H1 (cell line): ENCODE results near the gene DCHS1. TPM values are rescaled to one million over a fixed set of nuclear protein-coding genes. Genes with fewer than 3 reads are reported as not detected.
A peak's percentile ranks its signal among the peaks of the same experiment; 100 is the strongest.

Experiments
- CTCF ChIA-PET: fragments of 300-600 bp; sonication (Branson Sonifier 250); formaldehyde crosslinking; loops from one replicate; lab custom pipeline; 2021; ENCODE audit not compliant: partially characterized antibody; lab: Charles Lee
- POLR2A ChIA-PET: fragments of 300-600 bp; sonication (Branson Sonifier 250); formaldehyde crosslinking; loops from one replicate; lab custom pipeline; 2021; ENCODE audit warnings: inconsistent platforms; ENCODE audit not compliant: partially characterized antibody; lab: Charles Lee
- DNase-seq, 2 experiments: peaks; one replicate each; pipeline versions ENCODE4 v3.0.0 to v3.0.0-alpha.2; 2010 to 2022; ENCODE audit warnings: low spot score in 2 of 2, low read depth in 1 of 2, mixed read lengths in 1 of 2
- FAIRE-seq: peaks from 2 replicates; lab custom pipeline; 2011; peaks lifted over from hg19 to GRCh38; lab: Jason Lieb, UNC
- H2AFZ ChIP-seq: 2 replicates; pipeline ENCODE4 v1.8.1; 2012; ENCODE audit warnings: low read length, inconsistent platforms
- H2AK5ac ChIP-seq: 2 replicates; pipeline ENCODE4 v1.6.1; 2013; ENCODE audit warnings: low read depth, low read length
- H2BK120ac ChIP-seq: replicated peaks from 2 replicates; pipeline ENCODE3; 2013; ENCODE audit warnings: low read depth, low read length, inconsistent platforms
- H2BK12ac ChIP-seq: 2 replicates; pipeline ENCODE4 v1.6.1; 2013; ENCODE audit warnings: low read depth, low read length
- H2BK15ac ChIP-seq: 2 replicates; pipeline ENCODE4 v1.6.1; 2013; ENCODE audit warnings: low read length
- H2BK20ac ChIP-seq: 2 replicates; pipeline ENCODE4 v1.6.1; 2013; ENCODE audit warnings: low read length
- H2BK5ac ChIP-seq: 2 replicates; pipeline ENCODE4 v1.6.1; 2013; ENCODE audit warnings: low read depth, low read length
- H3K14ac ChIP-seq: 2 replicates; pipeline ENCODE4 v1.6.1; 2013; ENCODE audit warnings: inconsistent platforms; ENCODE audit not compliant: insufficient read length
- H3K18ac ChIP-seq: 2 replicates; pipeline ENCODE4 v1.6.1; 2013; ENCODE audit warnings: low read length; ENCODE audit errors: extremely low read depth
- H3K23ac ChIP-seq: 2 replicates; pipeline ENCODE4 v1.6.1; 2013; ENCODE audit warnings: inconsistent platforms; ENCODE audit not compliant: insufficient read length
- H3K23me2 ChIP-seq: 2 replicates; pipeline ENCODE4 v1.6.1; 2013; ENCODE audit warnings: low read depth, low read length
- H3K27ac ChIP-seq: 2 replicates; pipeline ENCODE4 v1.6.1; 2011; ENCODE audit warnings: low read depth, low read length, inconsistent platforms
- H3K27me3 ChIP-seq, 4 experiments: replicated peaks in 1 of 4; 1 replicate in 1 of 4; 2 replicates in 3 of 4; pipeline versions ENCODE4 v1.6.1 to v1.8.1; 2011 to 2013; ENCODE audit warnings: low read length in 3 of 4, mild to moderate bottlenecking in 3 of 4, inconsistent platforms in 2 of 4, mixed read lengths in 2 of 4, moderate library complexity in 1 of 4; ENCODE audit not compliant: control insufficient read depth in 3 of 4, insufficient read depth in 3 of 4; ENCODE audit errors: extremely low read depth in 1 of 4
- H3K36me3 ChIP-seq, 4 experiments: 2 replicates each; pipeline versions ENCODE4 v1.6.1 to v1.8.1; 2011 to 2013; ENCODE audit warnings: mild to moderate bottlenecking in 4 of 4, low read length in 3 of 4, moderate library complexity in 2 of 4, control low read depth in 1 of 4, inconsistent platforms in 1 of 4; ENCODE audit not compliant: insufficient read depth in 4 of 4, control insufficient read depth in 2 of 4
- H3K4ac ChIP-seq: replicated peaks from 2 replicates; pipeline ENCODE3; 2013; ENCODE audit warnings: low read length, low read depth, mixed read lengths, inconsistent platforms; ENCODE audit not compliant: insufficient read length
- H3K4me1 ChIP-seq, 4 experiments: replicated peaks in 1 of 4; 1 replicate in 1 of 4; 2 replicates in 3 of 4; pipeline versions ENCODE4 v1.6.1 to v1.8.1; 2011 to 2013; ENCODE audit warnings: low read length in 3 of 4, inconsistent platforms in 2 of 4, mixed read lengths in 1 of 4; ENCODE audit not compliant: insufficient read depth in 4 of 4, control insufficient read depth in 3 of 4
- H3K4me2 ChIP-seq, 2 experiments: 2 replicates each; pipeline versions ENCODE4 v1.6.1 to v1.8.1; 2011 to 2013; ENCODE audit warnings: low read depth in 2 of 2, low read length in 2 of 2, control low read depth in 1 of 2, inconsistent platforms in 1 of 2, mild to moderate bottlenecking in 1 of 2; ENCODE audit not compliant: insufficient read depth in 1 of 2
- H3K4me3 ChIP-seq, 4 experiments: fragments of 200-600, 300-600 bp in 1 of 4; sonication (generic), shearing (Covaris generic), sonication (Bioruptor Twin) in 1 of 4; 2 replicates each; pipeline versions ENCODE4 v1.5.1 to v1.8.1; 2011 to 2016; ENCODE audit warnings: low read length in 4 of 4, low read depth in 3 of 4, control low read depth in 2 of 4, inconsistent platforms in 2 of 4, mild to moderate bottlenecking in 2 of 4, mixed read lengths in 1 of 4, moderate library complexity in 1 of 4; ENCODE audit not compliant: insufficient read depth in 2 of 4; ENCODE audit errors: extremely low read depth in 1 of 4
- H3K56ac ChIP-seq: replicated peaks from 2 replicates; pipeline ENCODE3; 2013; ENCODE audit warnings: low read depth, mild to moderate bottlenecking, mixed read lengths, low read length, inconsistent platforms; ENCODE audit not compliant: insufficient read length
- H3K79me1 ChIP-seq: 2 replicates; pipeline ENCODE4 v1.6.1; 2013; ENCODE audit warnings: low read depth, low read length, control low read depth
- H3K79me2 ChIP-seq, 2 experiments: 2 replicates each; pipeline versions ENCODE4 v1.6.1 to v1.8.1; 2012 to 2013; ENCODE audit warnings: low read length in 2 of 2, mild to moderate bottlenecking in 2 of 2, inconsistent platforms in 1 of 2; ENCODE audit not compliant: insufficient read depth in 2 of 2, control insufficient read depth in 1 of 2
- H3K9ac ChIP-seq, 4 experiments: replicated peaks in 1 of 4; 1 replicate in 1 of 4; 2 replicates in 3 of 4; pipeline versions ENCODE4 v1.6.1 to v1.8.1; 2011 to 2013; ENCODE audit warnings: low read depth in 3 of 4, low read length in 3 of 4, control low read depth in 2 of 4, mild to moderate bottlenecking in 2 of 4, moderate library complexity in 2 of 4, inconsistent platforms in 1 of 4; ENCODE audit errors: extremely low read depth in 1 of 4
- H3K9me3 ChIP-seq, 2 experiments: 2 replicates each; pipeline versions ENCODE4 v1.6.1 to v1.8.1; 2012 to 2013; ENCODE audit warnings: mild to moderate bottlenecking in 2 of 2, moderate library complexity in 2 of 2, control low read depth in 1 of 2, inconsistent platforms in 1 of 2, low read depth in 1 of 2, low read length in 1 of 2, mixed read lengths in 1 of 2; ENCODE audit not compliant: insufficient read depth in 2 of 2
- H4K20me1 ChIP-seq, 2 experiments: replicated peaks in 1 of 2; 2 replicates each; pipeline versions ENCODE3 to v1.8.1; 2011 to 2013; ENCODE audit warnings: inconsistent platforms in 2 of 2, low read length in 2 of 2, mild to moderate bottlenecking in 1 of 2; ENCODE audit not compliant: insufficient read depth in 2 of 2, control insufficient read depth in 1 of 2
- H4K5ac ChIP-seq: 2 replicates; pipeline ENCODE4 v1.6.1; 2013; ENCODE audit warnings: low read length, low read depth, mixed read lengths, inconsistent platforms; ENCODE audit not compliant: insufficient read length
- H4K8ac ChIP-seq: 2 replicates; pipeline ENCODE4 v1.8.0; 2013; ENCODE audit warnings: mild to moderate bottlenecking, moderate library complexity, low read length, inconsistent platforms; ENCODE audit not compliant: insufficient read depth; ENCODE audit errors: extremely low read depth
- H4K91ac ChIP-seq: replicated peaks from 2 replicates; pipeline ENCODE3; 2013; ENCODE audit warnings: low read length, mixed read lengths, inconsistent platforms; ENCODE audit not compliant: insufficient read length
- ASH2L ChIP-seq: fragments of 200-600, 300-600 bp; sonication (generic); IDR thresholded peaks from one replicate; pipeline ENCODE4 v1.7.1; 2017; ENCODE audit warnings: low read length
- CHD1 ChIP-seq: IDR thresholded peaks from 2 replicates; pipeline ENCODE4 v1.6.1; 2012; ENCODE audit warnings: low read depth, low read length, improper control_type of control experiment
- CHD2 ChIP-seq: IDR thresholded peaks from 2 replicates; pipeline ENCODE4 v1.6.1; 2012; ENCODE audit warnings: low read length, improper control_type of control experiment
- FOSL1 ChIP-seq: IDR thresholded peaks from 2 replicates; pipeline ENCODE4 v1.6.1; 2011; ENCODE audit warnings: mild to moderate bottlenecking, low read depth, low read length, moderate library complexity; ENCODE audit not compliant: insufficient read depth
- MAX ChIP-seq: IDR thresholded peaks from 2 replicates; pipeline ENCODE4 v1.6.1; 2012; ENCODE audit warnings: inconsistent platforms
- SAP30 ChIP-seq: fragments of 300-600 bp; sonication (generic); IDR thresholded peaks from 2 replicates; pipeline ENCODE4 v1.7.1; 2012; ENCODE audit warnings: low read length, moderate library complexity, mild to moderate bottlenecking, inconsistent platforms; ENCODE audit not compliant: insufficient read depth, insufficient replicate concordance
- TAF7 ChIP-seq: optimal IDR thresholded peaks from 2 replicates; pipeline ENCODE3; 2011; ENCODE audit warnings: low read depth, mild to moderate bottlenecking, inconsistent platforms, low read length, moderate library complexity, borderline replicate concordance
- WGBS, 2 experiments: shearing (Covaris generic) in 1 of 2; methylation state at CpG; one replicate each; pipeline versions ENCODE4 v1.1.6 to v1.1.7; 2013 to 2015; ENCODE audit warnings: low lambda C conversion rate in 2 of 2, mixed read lengths in 2 of 2, inconsistent platforms in 1 of 2, low coverage in 1 of 2, missing lambda C conversion rate in 1 of 2; ENCODE audit not compliant: insufficient replicate concordance in 2 of 2, insufficient coverage in 1 of 2, insufficient read length in 1 of 2; ENCODE audit errors: extremely low coverage in 1 of 2, missing lambda C conversion rate in 1 of 2; 5-methylcytosine and 5-hydroxymethylcytosine counted together
- polyA plus RNA-seq, 7 experiments: library from polyadenylated mRNA; depleted of rRNA in 3 of 7; stranded (reverse) in 5 of 7; unstranded in 2 of 7; fragments of >200 nt in 5 of 7; fragments of 200-250 nt in 2 of 7; gene quantifications; 1 replicate in 5 of 7; 2 replicates in 1 of 7; 4 replicates in 1 of 7; pipeline versions ENCODE4 v1.2.1 to v1.2.3, GENCODE V29; 2011 to 2013; ENCODE audit warnings: missing spikeins in 2 of 7, mixed read lengths in 2 of 7
- total RNA-seq: library from RNA; stranded (reverse); fragmentation: NEBNext Ultra II Directional; extraction: Animal tissue kit (Norgen Biotek cat#: 25700); gene quantifications from 2 replicates; pipeline ENCODE4 v1.2.1, GENCODE V29; 2021

The DCHS1 gene
- total and polyA plus RNA-seq, 2 of the 8 experiments (the other 6 are each of a cell fraction or from before 2014, with no cell fraction given): 8.2 to 10.5 TPM

DNA sequence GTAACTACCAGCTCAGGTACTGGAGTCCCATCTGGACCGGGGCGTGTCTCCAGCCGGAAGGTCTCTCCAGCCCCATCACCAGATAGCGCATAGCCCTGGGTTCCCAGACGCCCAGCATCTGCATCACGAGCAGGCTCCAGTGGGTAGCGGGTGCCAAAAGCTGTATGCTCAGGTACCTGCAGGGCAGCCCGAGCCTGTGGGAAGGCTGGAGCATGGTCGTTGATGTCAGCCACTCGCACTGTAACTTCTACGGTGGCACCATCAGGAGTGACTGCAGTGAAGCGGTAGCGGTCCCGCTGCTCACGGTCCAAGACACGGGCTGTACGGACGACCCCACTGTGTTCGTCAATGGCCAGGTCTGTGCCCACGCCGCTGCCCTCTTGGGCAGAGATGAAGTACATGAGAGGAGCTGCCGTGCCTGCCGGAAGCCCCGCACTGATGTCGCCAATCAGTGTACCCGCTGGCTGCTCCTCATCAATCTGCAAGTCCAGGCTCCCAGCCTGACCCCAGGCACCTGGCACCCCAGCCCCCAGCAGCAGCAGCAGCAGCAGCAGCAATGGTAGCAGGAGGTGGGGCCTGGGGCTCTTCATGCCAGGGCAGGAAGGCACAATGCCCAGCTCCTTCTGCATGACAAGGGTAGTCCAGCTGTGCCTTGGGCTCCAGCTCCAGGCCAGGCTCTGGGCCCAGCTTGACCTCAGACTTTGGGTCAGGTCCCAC is 14.5 kb downstream of the DCHS1 start:
- no peak overlapping the region for H2BK20ac ChIP-seq
- H4K20me1 ChIP-seq: peaks cover 0 to 2% of the 10 kb centered on the region in 2 experiments
- TF ChIP-seq MAX (no peak), TAF7 (no peak), CHD2 (no peak), CHD1 (no peak), FOSL1 (no peak), SAP30 (no peak), ASH2L (no peak)
- 94% methylated on average over 26 of the region's 26 CpGs; no CpG with 5 or more reads in 1 of the 2 experiments for WGBS, 2 experiments
- H3K4ac ChIP-seq: no peak overlapping the region
- no peak overlapping the region for H3K56ac ChIP-seq
- no peak overlapping the region for H2BK5ac ChIP-seq
- no peaks in the 10 kb centered on the region; a peak in 1 of 8 replicates for H3K36me3 ChIP-seq
- no peak overlapping the region for H3K4me2 ChIP-seq
- no peak overlapping the region for H3K27ac ChIP-seq
- no peak overlapping the region for H3K9ac ChIP-seq
- H2AFZ ChIP-seq: no peak overlapping the region
- no peaks in the 10 kb centered on the region for H3K79me1 ChIP-seq
- no peak overlapping the region for H2BK120ac ChIP-seq
- H3K4me3 ChIP-seq: no peak overlapping the region
- no peak for DNase-seq
- no peaks in the 10 kb centered on the region for H3K4me1 ChIP-seq
- H4K8ac ChIP-seq: peak overlapping the region; percentile 30; the same call in 1 of the 2 replicates
- H2BK15ac ChIP-seq: no peak overlapping the region
- H3K23me2 ChIP-seq: no peaks in the 10 kb centered on the region
- H4K91ac ChIP-seq: no peak overlapping the region
- no peaks in the 10 kb centered on the region for H3K79me2 ChIP-seq
- no peak overlapping the region for H3K23ac ChIP-seq
- no peak for FAIRE-seq
- H2AK5ac ChIP-seq: no peak overlapping the region
- H3K9me3 ChIP-seq: no peaks in the 10 kb centered on the region
- no peak overlapping the region for H3K14ac ChIP-seq
- no peak overlapping the region for H2BK12ac ChIP-seq
- H3K18ac ChIP-seq: no peak overlapping the region
- POLR2A ChIA-PET: interaction anchor here (0.6 kb wide), 1 partner anchor 145 kb away, joined by 3 read pairs; no protein-coding TSS in a partner anchor
- no peak overlapping the region for H4K5ac ChIP-seq
- H3K27me3 ChIP-seq: no peaks in the 10 kb centered on the region; a peak in 1 of 7 replicates
- CTCF ChIA-PET: interaction anchor here (1.1 to 2.7 kb wide), 6 partner anchors 9 to 110 kb away, joined by 3 to 10 read pairs (median 4); partner anchors contain the start of gene TAF10
